ENCODE measurements around the gene CRBN. TPM values are rescaled to one million over a fixed set of nuclear protein-coding genes. Genes with fewer than 3 reads are reported as not detected.

The CRBN gene
- total RNA-seq, 1 donor from 2014 or later, result 68.9 TPM

GRCh38 chr3:3117651-3118050 lies 61.8 kb downstream of the CRBN start:
- intact Hi-C loops (cut with micrococcal nuclease), result no loop called here

GRCh38 chr3:3113042-3113709 lies 66.3 kb downstream of the CRBN start:
- intact Hi-C loops (cut with micrococcal nuclease), result no loop called here

GRCh38 chr3:3110749-3111361 lies 68.6 kb downstream of the CRBN start:
- intact Hi-C loops (cut with micrococcal nuclease), result no loop called here

- intact Hi-C loops (cut with micrococcal nuclease), result no loop called here
Measured at GRCh38 chr3:3110299-3110630, 69.2 kb downstream of the CRBN start, which contains the start of gene IL5RA. Gene IL5RA, minus strand, starts transcription at chr3:3110374. Its CDS starts 5,390 bp downstream, at chr3:3104984.

GRCh38 chr3:3109407-3110298 lies 69.8 kb downstream of the CRBN start:
- intact Hi-C loops (cut with micrococcal nuclease), result no loop called here

GRCh38 chr3:3107858-3108257 lies 71.6 kb downstream of the CRBN start:
- intact Hi-C loops (cut with micrococcal nuclease), result no loop called here

- intact Hi-C loops (cut with micrococcal nuclease), result no loop called here
Measured at GRCh38 chr3:3107181-3107580, 72.3 kb downstream of the CRBN start.

- intact Hi-C loops (cut with micrococcal nuclease), result no loop called here
Measured at GRCh38 chr3:3105815-3106214, 73.7 kb downstream of the CRBN start.

- intact Hi-C loops (cut with micrococcal nuclease), result no loop called here
Measured at GRCh38 chr3:3105246-3105645, 74.2 kb downstream of the CRBN start.

- intact Hi-C loops (cut with micrococcal nuclease), result no loop called here
Measured at GRCh38 chr3:3102751-3103150, 76.7 kb downstream of the CRBN start.

GRCh38 chr3:3101660-3102458 lies 77.6 kb downstream of the CRBN start:
- intact Hi-C loops (cut with micrococcal nuclease), result no loop called here

Other genes starting within 250 kb of the CRBN start
- not detected in 2 replicates for gene IL5RA, start 69.3 kb downstream of the CRBN start, total RNA-seq
- 43.2 and 45.6 TPM in 2 replicates for gene TRNT1, start 52.8 kb downstream of the CRBN start, total RNA-seq

All from T-helper 2 cell treated with Interferon-gamma antibody and Interleukin-4, amounts not matched to agents 100 ng/mL and 5 ng/mL, for 36 hours (primary cell).